DND-41 (cell line): ENCODE data around the gene RABEPK.

Experiments used
- CTCF ChIP-seq: IDR thresholded peaks from 2 replicates; pipeline ENCODE4 v1.5.1; 2012; ENCODE audit warnings: borderline replicate concordance, low read length, moderate library complexity, mild to moderate bottlenecking; ENCODE audit not compliant: poor library complexity, severe bottlenecking; ENCODE audit errors: extremely low read depth
- EZH2 ChIP-seq: IDR thresholded peaks from 3 replicates; pipeline ENCODE4 v1.6.1; 2012; ENCODE audit warnings: borderline replicate concordance, low read depth, mild to moderate bottlenecking, moderate library complexity, low read length, inconsistent platforms; ENCODE audit not compliant: severe bottlenecking

GRCh38 chr9:125280945-125281344, 80.6 kb downstream of the RABEPK start:
- TF ChIP-seq CTCF (no peak), EZH2 (no peak)
